Gastroesophageal sphincter (tissue), 2 donors: ENCODE results near the gene KCTD8.

Experiments used
- EP300 ChIP-seq: sonication (generic); formaldehyde crosslinking; IDR thresholded peaks from one replicate; pipeline ENCODE4 v1.6.1; 2017; ENCODE audit warnings: antibody characterized with exemption, mild to moderate bottlenecking
- POLR2AphosphoS5 ChIP-seq: sonication (generic); formaldehyde crosslinking; IDR thresholded peaks from one replicate; pipeline ENCODE4 v1.6.1; 2017; ENCODE audit warnings: antibody characterized with exemption

- TF ChIP-seq EP300 (no peak), POLR2AphosphoS5 (no peak)
Observed at GRCh38 chr4:44320833-44321232, 127.8 kb downstream of the KCTD8 start.
